B cell (primary cell): ENCODE data around the gene AUTS2. TPM values are rescaled to one million over a fixed set of nuclear protein-coding genes. Genes with fewer than 3 reads are reported as not detected.

ENCODE experiments used
- ATAC-seq: fragments of 200-7000 bp; cut with Tn5 transposase; one replicate; pipeline ENCODE4 v1.10.0; 2021; ENCODE audit warnings: low read depth, mild to moderate bottlenecking, moderate number of reproducible peaks, moderate library complexity
- CTCF ChIA-PET: fragments of 350-600 bp; sonication (Branson Sonifier 250); formaldehyde crosslinking; loops from one replicate; lab custom pipeline; 2021; ENCODE audit warnings: antibody characterized with exemption, inconsistent platforms; lab: Charles Lee
- POLR2A ChIA-PET: fragments of 350-600 bp; sonication (Branson Sonifier 250); formaldehyde crosslinking; loops from one replicate; lab custom pipeline; 2021; ENCODE audit warnings: antibody characterized with exemption; lab: Charles Lee
- DNase-seq: peaks from one replicate; pipeline ENCODE4 v3.0.0; 2013
- H2AFZ ChIP-seq: 2 replicates; pipeline ENCODE4 v1.6.1; 2012; ENCODE audit warnings: mild to moderate bottlenecking, low read depth, low read length; ENCODE audit not compliant: insufficient read depth, poor library complexity, severe bottlenecking
- H3K27ac ChIP-seq, 2 donors: 1 replicate in 1 of 2; 2 replicates in 1 of 2; pipeline ENCODE4 v1.5.1; 2012 to 2013; ENCODE audit warnings: low read length in 2 of 2, mild to moderate bottlenecking in 2 of 2, moderate library complexity in 1 of 2
- H3K27me3 ChIP-seq, 4 experiments: fragments of 200-600 bp in 1 of 4; sonication (generic) in 1 of 4; replicated peaks in 1 of 4; 1 replicate in 2 of 4; 2 replicates in 2 of 4; pipeline versions ENCODE4 v1.6.1 to v1.7.0; 2013 to 2016; ENCODE audit warnings: low read length in 3 of 4, mild to moderate bottlenecking in 2 of 4, mixed read lengths in 1 of 4, moderate library complexity in 1 of 4; ENCODE audit not compliant: insufficient read depth in 4 of 4, control insufficient read depth in 3 of 4; ENCODE audit errors: control extremely low read depth in 1 of 4
- H3K36me3 ChIP-seq, 2 experiments: replicated peaks in 1 of 2; 1 replicate in 1 of 2; 2 replicates in 1 of 2; pipeline versions ENCODE4 v1.6.1 to v1.7.1; 2013; ENCODE audit warnings: low read length in 1 of 2; ENCODE audit not compliant: insufficient read depth in 2 of 2, control insufficient read depth in 1 of 2; ENCODE audit errors: control extremely low read depth in 1 of 2, extremely low read depth in 1 of 2
- H3K4me1 ChIP-seq, 2 donors: fragments of 200-600 bp in 1 of 2; sonication (generic) in 1 of 2; 1 replicate in 1 of 2; 2 replicates in 1 of 2; pipeline versions ENCODE4 v1.5.1 to v1.6.1; 2013 to 2017; ENCODE audit warnings: low read length in 2 of 2; ENCODE audit not compliant: control insufficient read depth in 2 of 2, insufficient read depth in 2 of 2
- H3K4me2 ChIP-seq: replicated peaks from 2 replicates; pipeline ENCODE3; 2012; ENCODE audit warnings: mild to moderate bottlenecking, low read depth, low read length; ENCODE audit not compliant: poor library complexity, severe bottlenecking
- H3K4me3 ChIP-seq, 5 experiments: fragments of 200-600 bp in 1 of 5; sonication (generic) in 1 of 5; 1 replicate in 3 of 5; 2 replicates in 2 of 5; pipeline versions ENCODE4 v1.5.1 to v1.7.0; 2011 to 2016; ENCODE audit warnings: low read length in 4 of 5, mild to moderate bottlenecking in 4 of 5, low read depth in 2 of 5, control low read depth in 1 of 5, moderate library complexity in 1 of 5; ENCODE audit not compliant: insufficient read depth in 1 of 5; ENCODE audit errors: control extremely low read depth in 1 of 5, extremely low read depth in 1 of 5
- H3K79me2 ChIP-seq: fragments of 200-600 bp; sonication (generic); one replicate; pipeline ENCODE4 v1.6.0; 2016; ENCODE audit warnings: low read length; ENCODE audit not compliant: control insufficient read depth, insufficient read depth
- H3K9ac ChIP-seq: fragments of 200-600 bp; sonication (generic); 2 replicates; pipeline ENCODE4 v1.6.1; 2017; ENCODE audit warnings: mild to moderate bottlenecking, low read length, moderate library complexity
- H3K9me3 ChIP-seq, 3 donors: one replicate each; pipeline versions ENCODE4 v1.6.1 to v1.7.1; 2013; ENCODE audit warnings: low read length in 2 of 3; ENCODE audit not compliant: control insufficient read depth in 2 of 3, insufficient read depth in 1 of 3; ENCODE audit errors: control extremely low read depth in 1 of 3
- H4K20me1 ChIP-seq: 2 replicates; pipeline ENCODE4 v1.6.0; 2012; ENCODE audit warnings: mild to moderate bottlenecking, low read length; ENCODE audit not compliant: insufficient read depth, control insufficient read depth, poor library complexity, severe bottlenecking
- H3K27ac Mint-ChIP-seq: one replicate; pipeline ENCODE4 v1.8.0; 2021; ENCODE audit warnings: mixed read lengths
- H3K27me3 Mint-ChIP-seq: one replicate; pipeline ENCODE4 v1.8.0; 2021; ENCODE audit warnings: mixed read lengths
- H3K4me1 Mint-ChIP-seq: one replicate; pipeline ENCODE4 v1.8.0; 2021; ENCODE audit warnings: mixed read lengths
- H3K4me3 Mint-ChIP-seq: one replicate; pipeline ENCODE4 v1.8.0; 2021; ENCODE audit warnings: mixed read lengths
- H3K9me3 Mint-ChIP-seq: one replicate; pipeline ENCODE4 v1.8.0; 2022; ENCODE audit warnings: mixed read lengths; ENCODE audit not compliant: insufficient read depth
- CTCF ChIP-seq: fragments of 200-600 bp; IDR thresholded peaks from one replicate; pipeline ENCODE4 v1.8.0; 2022; ENCODE audit warnings: antibody characterized with exemption, mild to moderate bottlenecking
- EZH2 ChIP-seq: IDR thresholded peaks from 2 replicates; pipeline ENCODE4 v1.6.1; 2012; ENCODE audit warnings: borderline replicate concordance, low read depth, mild to moderate bottlenecking, moderate library complexity, low read length; ENCODE audit not compliant: insufficient read depth, poor library complexity, severe bottlenecking
- WGBS: methylation state at CpG from one replicate; pipeline ENCODE4 v1.1.5; 2013; ENCODE audit warnings: missing lambda C conversion rate; ENCODE audit not compliant: insufficient coverage; 5-methylcytosine and 5-hydroxymethylcytosine counted together
- intact Hi-C: fragments of 100-400 bp; cut with micrococcal nuclease; formaldehyde crosslinking; loops from one replicate; pipeline ENCODE4 v1.10.0; 2022
- polyA plus RNA-seq: library from polyadenylated mRNA; depleted of rRNA; stranded (reverse); fragments of >200 nt; gene quantifications from 2 replicates; pipeline ENCODE4 v1.2.3, GENCODE V29; 2012
- total RNA-seq, 2 donors: library from RNA; stranded (reverse); fragments of 120-200 nt in 1 of 2; gene quantifications; 1 replicate in 1 of 2; 2 replicates in 1 of 2; pipeline versions ENCODE4 v1.2.3 to v1.2.4, GENCODE V29; 2013 to 2022

Gene AUTS2
- total and polyA plus RNA-seq, 2 donors (not counting 1 experiment from before 2014, with no cell fraction given): 22.3 to 35.0 TPM

- Histone ChIP-seq H3K9me3 (no peaks in the 10 kb centered on the region), H3K4me2 (no peak overlapping the region), H3K27me3 (no peaks in the 10 kb centered on the region), H3K79me2 (no peaks in the 10 kb centered on the region), H3K4me3 (no peak overlapping the region), H4K20me1 (no peaks in the 10 kb centered on the region), H2AFZ (no peak overlapping the region), H3K4me1 (no peaks in the 10 kb centered on the region), H3K36me3 (no peaks in the 10 kb centered on the region), H3K27ac (no peak overlapping the region), H3K9ac (no peak overlapping the region)
- TF ChIP-seq EZH2: no peak
- WGBS: 93% methylated on average over 4 of the region's 6 CpGs
- DNase-seq (no peak), ATAC-seq (no peak)
- no peaks in the 10 kb centered on the region for H3K9me3 Mint-ChIP-seq
- POLR2A ChIA-PET: no interaction called here
- H3K27ac Mint-ChIP-seq: no peak overlapping the region
- intact Hi-C loops: no loop called here
- H3K4me3 Mint-ChIP-seq: no peak overlapping the region
- CTCF ChIA-PET: no interaction called here
- no peaks in the 10 kb centered on the region for H3K4me1 Mint-ChIP-seq
- no peaks in the 10 kb centered on the region for H3K27me3 Mint-ChIP-seq
Observed at GRCh38 chr7:70579397-70580097, 981.3 kb downstream of the AUTS2 start.

GRCh38 chr7:70580161-70580560 is 981.9 kb downstream of the AUTS2 start:
- no peak overlapping the region for H2AFZ ChIP-seq
- Mint-ChIP-seq H3K4me1 (no peaks in the 10 kb centered on the region), H3K9me3 (no peaks in the 10 kb centered on the region), H3K4me3 (no peak overlapping the region), H3K27me3 (no peaks in the 10 kb centered on the region), H3K27ac (no peak overlapping the region)
- H3K9ac ChIP-seq: no peak overlapping the region
- ChIA-PET POLR2A (no interaction called here), CTCF (no interaction called here)
- DNase-seq (no peak), ATAC-seq (no peak)
- no peaks in the 10 kb centered on the region for H3K9me3 ChIP-seq
- no peak for TF ChIP-seq CTCF
- TF ChIP-seq EZH2: no peak
- no peaks in the 10 kb centered on the region for H3K36me3 ChIP-seq
- 100% methylated on average over 5 of the region's 6 CpGs for WGBS
- intact Hi-C loops: no loop called here
- H3K4me3 ChIP-seq: no peak overlapping the region
- no peak overlapping the region for H3K27ac ChIP-seq
- H4K20me1 ChIP-seq: no peaks in the 10 kb centered on the region
- H3K4me1 ChIP-seq: no peaks in the 10 kb centered on the region
- no peaks in the 10 kb centered on the region for H3K27me3 ChIP-seq
- no peak overlapping the region for H3K4me2 ChIP-seq
- no peaks in the 10 kb centered on the region for H3K79me2 ChIP-seq
